ENCODE measurements around the gene POU2F1.

Gene POU2F1

DNA sequence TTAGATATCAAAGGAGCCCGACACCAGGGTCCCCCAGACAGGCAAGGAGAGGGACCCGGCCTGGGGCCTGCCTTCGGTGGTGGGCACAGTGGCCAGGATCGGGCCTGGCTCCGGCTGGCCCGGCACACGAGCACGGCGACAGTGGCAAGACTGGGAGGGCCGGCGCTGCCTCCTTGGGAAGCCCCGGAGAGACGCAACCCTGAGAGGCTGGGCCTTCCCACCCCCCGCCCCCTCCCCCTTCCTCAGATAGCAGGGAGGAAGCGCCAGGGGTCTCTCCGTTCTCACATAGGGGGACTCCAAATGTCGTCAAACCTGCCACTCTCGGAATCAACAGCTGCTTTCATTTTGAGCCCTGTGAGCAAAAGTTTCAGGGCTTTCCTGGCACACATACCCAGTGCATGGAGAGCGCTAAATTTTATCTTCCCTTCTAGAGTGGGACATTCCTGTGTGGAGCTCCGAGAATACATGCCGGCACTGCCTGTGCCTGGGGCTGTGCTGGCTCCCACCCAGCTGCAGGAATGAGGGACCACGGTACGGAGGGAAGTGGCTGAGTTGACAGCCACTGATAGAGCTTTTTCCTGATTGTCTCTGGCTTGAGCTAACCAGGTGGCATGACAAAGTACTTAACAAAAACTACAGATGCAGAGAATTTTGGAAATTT lies 235.2 kb downstream of the POU2F1 start:
- peaks cover 55% of the 10 kb centered on the region for H3K27me3 ChIP-seq
- no peak for TF ChIP-seq CTCF (IDR thresholded peaks at IDR 0.05)
- no peaks in the 10 kb centered on the region for H3K9me3 ChIP-seq
- H3K4me3 ChIP-seq (ENCODE audit: low read depth in 1 of 2, low read length in 1 of 2) = peak overlapping the region; percentile 51 to 72
- no peak overlapping the region for H3K27ac ChIP-seq
- no peaks in the 10 kb centered on the region for H3K36me3 ChIP-seq
- peaks cover 16 to 19% of the 10 kb centered on the region in 2 experiments for H3K4me1 ChIP-seq (ENCODE audit: control insufficient read depth in 1 of 2, insufficient read depth in 1 of 2, low read depth in 1 of 2, low read length in 1 of 2)

DNA sequence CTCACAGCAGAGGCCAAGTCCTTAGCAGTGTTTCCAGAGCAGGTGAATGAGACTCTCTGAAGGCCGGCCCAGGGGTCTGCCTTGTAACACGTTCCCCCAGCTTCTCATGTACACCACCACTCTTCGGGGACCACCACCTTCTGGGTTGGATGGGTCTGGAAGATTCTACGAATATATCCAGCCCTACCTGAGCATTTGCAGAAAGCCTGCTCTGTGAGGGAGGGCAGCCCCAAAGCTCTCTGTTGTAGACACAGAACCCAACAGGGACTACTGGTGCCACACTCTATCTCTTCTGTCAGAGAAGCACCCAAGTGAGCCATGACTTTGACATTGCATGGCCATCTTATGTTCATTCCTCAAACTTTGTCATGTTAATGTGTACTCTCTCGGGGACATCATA lies 235.8 kb downstream of the POU2F1 start:
- Histone ChIP-seq H3K4me1 (ENCODE audit: control insufficient read depth in 1 of 2, insufficient read depth in 1 of 2, low read depth in 1 of 2, low read length in 1 of 2) (peaks cover 16 to 19% of the 10 kb centered on the region in 2 experiments), H3K27me3 (peaks cover 55% of the 10 kb centered on the region), H3K4me3 (ENCODE audit: low read depth in 1 of 2, low read length in 1 of 2) (no peak overlapping the region), H3K9me3 (no peaks in the 10 kb centered on the region), H3K27ac (no peak overlapping the region), H3K36me3 (no peaks in the 10 kb centered on the region)
- TF ChIP-seq CTCF (IDR thresholded peaks at IDR 0.05) = no peak

DNA sequence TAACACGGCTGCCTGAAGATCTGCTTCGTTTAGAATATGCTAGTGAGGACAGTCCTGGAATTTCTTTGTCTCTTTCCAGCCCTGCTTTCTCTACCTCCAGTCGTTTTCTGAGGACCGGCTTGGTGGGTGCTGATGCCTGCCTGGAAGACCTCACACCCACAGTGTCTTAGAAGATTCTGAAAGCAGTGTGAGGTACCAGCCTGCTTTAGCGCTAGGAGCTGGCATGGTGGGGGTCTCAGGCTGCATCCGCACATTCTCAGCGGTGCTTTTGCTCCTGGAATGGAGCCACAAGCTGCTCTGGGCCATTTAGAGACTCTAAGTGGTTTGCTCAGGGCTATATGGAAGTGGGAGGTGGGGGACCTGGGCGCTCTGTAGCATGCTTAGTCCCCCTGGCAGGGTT lies 236.2 kb downstream of the POU2F1 start:
- Histone ChIP-seq H3K27me3 (peaks cover 55% of the 10 kb centered on the region), H3K4me1 (ENCODE audit: control insufficient read depth in 1 of 2, insufficient read depth in 1 of 2, low read depth in 1 of 2, low read length in 1 of 2) (peaks cover 16 to 19% of the 10 kb centered on the region in 2 experiments), H3K27ac (no peak overlapping the region), H3K36me3 (no peaks in the 10 kb centered on the region), H3K4me3 (ENCODE audit: low read depth in 1 of 2, low read length in 1 of 2) (no peak overlapping the region), H3K9me3 (no peaks in the 10 kb centered on the region)
- TF ChIP-seq CTCF (IDR thresholded peaks at IDR 0.05) = no peak

- H3K9me3 ChIP-seq = no peaks in the 10 kb centered on the region
- no peak overlapping the region for H3K4me3 ChIP-seq (ENCODE audit: low read depth in 1 of 2, low read length in 1 of 2)
- no peak overlapping the region for H3K27ac ChIP-seq
- peaks cover 16 to 19% of the 10 kb centered on the region in 2 experiments for H3K4me1 ChIP-seq (ENCODE audit: control insufficient read depth in 1 of 2, insufficient read depth in 1 of 2, low read depth in 1 of 2, low read length in 1 of 2)
- no peak for TF ChIP-seq CTCF (IDR thresholded peaks at IDR 0.05)
- H3K36me3 ChIP-seq = no peaks in the 10 kb centered on the region
- H3K27me3 ChIP-seq = peaks cover 53% of the 10 kb centered on the region
Measured at GRCh38 chr1:167457936-167458584, 237.4 kb downstream of the POU2F1 start.

DNA sequence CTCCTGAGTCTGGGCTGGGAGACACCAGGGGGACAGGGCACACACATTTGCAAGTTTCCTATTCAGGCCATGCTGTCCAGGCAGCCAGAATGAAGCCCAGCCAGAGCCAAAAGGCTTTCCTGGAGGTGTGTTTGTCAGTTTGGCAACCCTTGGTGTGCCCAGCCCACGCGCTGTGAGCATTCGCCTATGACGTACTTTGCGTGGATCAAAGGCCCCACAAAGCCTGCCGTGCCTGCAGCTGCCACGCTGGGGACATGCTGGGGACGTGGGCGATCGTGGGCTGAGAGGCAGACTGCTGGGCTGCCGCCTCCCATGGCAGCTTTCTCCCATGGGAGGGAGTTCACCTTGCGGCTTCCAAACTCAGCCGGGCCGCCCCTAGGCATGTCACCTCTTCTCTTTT lies 240.2 kb downstream of the POU2F1 start:
- no peak for TF ChIP-seq CTCF (IDR thresholded peaks at IDR 0.05)
- Histone ChIP-seq H3K4me1 (ENCODE audit: control insufficient read depth in 1 of 2, insufficient read depth in 1 of 2, low read depth in 1 of 2, low read length in 1 of 2) (peaks cover 3 to 8% of the 10 kb centered on the region in 2 experiments), H3K9me3 (no peaks in the 10 kb centered on the region), H3K36me3 (no peaks in the 10 kb centered on the region), H3K4me3 (ENCODE audit: low read depth in 1 of 2, low read length in 1 of 2) (no peak overlapping the region), H3K27ac (no peak overlapping the region), H3K27me3 (peaks cover 25% of the 10 kb centered on the region)

All from neutrophil (primary cell).